ENCODE results near the gene SLC24A1. TPM values are rescaled to one million over a fixed set of nuclear protein-coding genes. Genes with fewer than 3 reads are reported as not detected.

SLC24A1 gene
- total RNA-seq, 1 experiment from 2014 or later, result 4.9 TPM

- Histone ChIP-seq H3K4me3 (ENCODE audit: low read depth, low read length, poor library complexity, severe bottlenecking) (peak within 1 kb of the TSS; percentile 83), H3K27ac (ENCODE audit: low read depth, low read length, poor library complexity, severe bottlenecking) (peak within 1 kb of the TSS; percentile 90), H3K9me3 (ENCODE audit: low read depth, low read length, poor library complexity, severe bottlenecking) (no peaks in the 10 kb centered on the region), H3K4me1 (ENCODE audit: insufficient read depth, low read length, poor library complexity, severe bottlenecking) (peaks cover 16% of the 10 kb centered on the region), H3K27me3 (replicated peaks; ENCODE audit: insufficient read depth, low read depth, low read length, poor library complexity) (no peaks in the 10 kb centered on the region), H3K36me3 (ENCODE audit: insufficient read depth, low read length, poor library complexity, severe bottlenecking) (no peaks in the 10 kb centered on the region)
- DNase-seq (ENCODE audit: low spot score), result peak; percentile 99
- intact Hi-C loops (cut with micrococcal nuclease; ENCODE audit: unreplicated experiment), result no loop called here
- TSS peak; percentile 75 for BruUV-seq (replicated peaks)
- no peak for TF ChIP-seq EZH2 (IDR thresholded peaks at IDR 0.05; ENCODE audit: borderline replicate concordance, low read depth, low read length, poor library complexity, severe bottlenecking)
- TF ChIP-seq, protein P1, sequence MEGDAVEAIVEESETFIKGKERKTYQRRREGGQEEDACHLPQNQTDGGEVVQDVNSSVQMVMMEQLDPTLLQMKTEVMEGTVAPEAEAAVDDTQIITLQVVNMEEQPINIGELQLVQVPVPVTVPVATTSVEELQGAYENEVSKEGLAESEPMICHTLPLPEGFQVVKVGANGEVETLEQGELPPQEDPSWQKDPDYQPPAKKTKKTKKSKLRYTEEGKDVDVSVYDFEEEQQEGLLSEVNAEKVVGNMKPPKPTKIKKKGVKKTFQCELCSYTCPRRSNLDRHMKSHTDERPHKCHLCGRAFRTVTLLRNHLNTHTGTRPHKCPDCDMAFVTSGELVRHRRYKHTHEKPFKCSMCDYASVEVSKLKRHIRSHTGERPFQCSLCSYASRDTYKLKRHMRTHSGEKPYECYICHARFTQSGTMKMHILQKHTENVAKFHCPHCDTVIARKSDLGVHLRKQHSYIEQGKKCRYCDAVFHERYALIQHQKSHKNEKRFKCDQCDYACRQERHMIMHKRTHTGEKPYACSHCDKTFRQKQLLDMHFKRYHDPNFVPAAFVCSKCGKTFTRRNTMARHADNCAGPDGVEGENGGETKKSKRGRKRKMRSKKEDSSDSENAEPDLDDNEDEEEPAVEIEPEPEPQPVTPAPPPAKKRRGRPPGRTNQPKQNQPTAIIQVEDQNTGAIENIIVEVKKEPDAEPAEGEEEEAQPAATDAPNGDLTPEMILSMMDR (conservative IDR thresholded peaks at IDR 0.05; ENCODE audit: low read depth, low read length), result peak; percentile 75
- ChIA-PET POLR2A (ENCODE audit: low non-redundant PET) (interaction anchor here (0.6 to 0.9 kb wide), 3 partner anchors 252 to 1380 kb away, joined by 3 read pairs; no protein-coding TSS in a partner anchor), CTCF (interaction anchor here (0.5 to 1.1 kb wide), 4 partner anchors 28 to 258 kb away, joined by 3 to 5 read pairs (median 4); partner anchors contain the start of gene RAB11A)
Observed at GRCh38 chr15:65610871-65611718, 10.6 kb upstream of the SLC24A1 start, which contains the start of gene INTS14. Gene INTS14, minus strand, starts transcription at chr15:65611131. Its CDS starts 3,751 bp downstream, at chr15:65607380.

DNA sequence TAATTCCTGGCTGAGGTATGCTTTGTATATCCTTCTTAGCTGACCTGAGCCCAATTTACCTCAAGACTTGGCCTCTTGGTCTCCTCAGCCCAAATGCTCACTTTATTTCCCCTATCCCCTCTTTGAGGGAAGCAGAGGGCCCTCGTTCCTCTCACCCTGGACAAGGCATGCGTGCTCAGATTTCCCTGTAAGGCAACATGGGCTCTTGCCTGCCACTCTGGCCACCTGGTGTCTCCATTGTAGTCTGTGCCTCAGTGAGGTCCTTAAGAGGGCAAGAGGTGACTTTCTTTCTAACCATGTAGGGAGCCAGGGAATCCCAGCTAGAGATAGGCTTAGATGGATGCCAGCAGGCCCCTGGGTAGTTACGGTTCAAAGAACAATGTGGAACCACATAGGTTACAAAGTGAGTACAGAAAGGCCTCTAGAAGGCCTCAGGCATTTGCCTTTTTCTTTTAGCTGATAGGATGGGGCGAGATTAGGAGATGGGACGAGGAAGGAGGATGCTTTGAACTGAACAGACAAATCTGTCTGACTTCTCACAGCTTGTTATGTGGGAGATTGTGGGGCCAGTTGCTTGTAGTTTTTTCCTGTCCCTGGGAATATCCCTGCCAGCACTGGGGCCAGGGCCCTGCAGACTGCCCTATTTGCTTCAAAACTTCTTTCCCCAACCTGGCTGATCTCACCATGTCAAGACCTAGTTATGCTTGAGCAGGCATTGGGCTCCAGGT is 9.7 kb upstream of the SLC24A1 start:
- intact Hi-C loops (cut with micrococcal nuclease; ENCODE audit: unreplicated experiment), result no loop called here
- Histone ChIP-seq H3K36me3 (ENCODE audit: insufficient read depth, low read length, poor library complexity, severe bottlenecking) (no peaks in the 10 kb centered on the region), H3K27me3 (replicated peaks; ENCODE audit: insufficient read depth, low read depth, low read length, poor library complexity) (no peaks in the 10 kb centered on the region), H3K9me3 (ENCODE audit: low read depth, low read length, poor library complexity, severe bottlenecking) (no peaks in the 10 kb centered on the region), H3K4me3 (ENCODE audit: low read depth, low read length, poor library complexity, severe bottlenecking) (peak overlapping the region; percentile 83), H3K4me1 (ENCODE audit: insufficient read depth, low read length, poor library complexity, severe bottlenecking) (peaks cover 16% of the 10 kb centered on the region), H3K27ac (ENCODE audit: low read depth, low read length, poor library complexity, severe bottlenecking) (peak overlapping the region; percentile 90)
- TF ChIP-seq, protein P1 (conservative IDR thresholded peaks at IDR 0.05; ENCODE audit: low read depth, low read length), result no peak
- TF ChIP-seq EZH2 (IDR thresholded peaks at IDR 0.05; ENCODE audit: borderline replicate concordance, low read depth, low read length, poor library complexity, severe bottlenecking), result no peak
- DNase-seq (ENCODE audit: low spot score), result no peak
- ChIA-PET CTCF (no interaction called here), POLR2A (ENCODE audit: low non-redundant PET) (no interaction called here)
- no TSS peak for BruUV-seq (replicated peaks)

GRCh38 chr15:65612616-65612946 is 9.2 kb upstream of the SLC24A1 start:
- H3K36me3 ChIP-seq (ENCODE audit: insufficient read depth, low read length, poor library complexity, severe bottlenecking), result no peaks in the 10 kb centered on the region
- CTCF ChIA-PET, result no interaction called here
- POLR2A ChIA-PET (ENCODE audit: low non-redundant PET), result no interaction called here
- no peak overlapping the region for H3K4me3 ChIP-seq (ENCODE audit: low read depth, low read length, poor library complexity, severe bottlenecking)
- intact Hi-C loops (cut with micrococcal nuclease; ENCODE audit: unreplicated experiment), result no loop called here
- no TSS peak for BruUV-seq (replicated peaks)
- no peaks in the 10 kb centered on the region for H3K27me3 ChIP-seq (replicated peaks; ENCODE audit: insufficient read depth, low read depth, low read length, poor library complexity)
- no peak for DNase-seq (ENCODE audit: low spot score)
- peaks cover 16% of the 10 kb centered on the region for H3K4me1 ChIP-seq (ENCODE audit: insufficient read depth, low read length, poor library complexity, severe bottlenecking)
- TF ChIP-seq, protein P1 (conservative IDR thresholded peaks at IDR 0.05; ENCODE audit: low read depth, low read length), result no peak
- TF ChIP-seq EZH2 (IDR thresholded peaks at IDR 0.05; ENCODE audit: borderline replicate concordance, low read depth, low read length, poor library complexity, severe bottlenecking), result no peak
- no peak overlapping the region for H3K27ac ChIP-seq (ENCODE audit: low read depth, low read length, poor library complexity, severe bottlenecking)
- no peaks in the 10 kb centered on the region for H3K9me3 ChIP-seq (ENCODE audit: low read depth, low read length, poor library complexity, severe bottlenecking)

All from A673 (cell line).